GM18870 (cell line): ENCODE measurements around the gene PIGQ.

Experiments used
- ATAC-seq: cut with Tn5 transposase; IDR thresholded peaks from one replicate; pipeline ENCODE4 v1.9.1; 2021; ENCODE audit warnings: moderate library complexity; ENCODE audit not compliant: unreplicated experiment

Gene PIGQ

DNA sequence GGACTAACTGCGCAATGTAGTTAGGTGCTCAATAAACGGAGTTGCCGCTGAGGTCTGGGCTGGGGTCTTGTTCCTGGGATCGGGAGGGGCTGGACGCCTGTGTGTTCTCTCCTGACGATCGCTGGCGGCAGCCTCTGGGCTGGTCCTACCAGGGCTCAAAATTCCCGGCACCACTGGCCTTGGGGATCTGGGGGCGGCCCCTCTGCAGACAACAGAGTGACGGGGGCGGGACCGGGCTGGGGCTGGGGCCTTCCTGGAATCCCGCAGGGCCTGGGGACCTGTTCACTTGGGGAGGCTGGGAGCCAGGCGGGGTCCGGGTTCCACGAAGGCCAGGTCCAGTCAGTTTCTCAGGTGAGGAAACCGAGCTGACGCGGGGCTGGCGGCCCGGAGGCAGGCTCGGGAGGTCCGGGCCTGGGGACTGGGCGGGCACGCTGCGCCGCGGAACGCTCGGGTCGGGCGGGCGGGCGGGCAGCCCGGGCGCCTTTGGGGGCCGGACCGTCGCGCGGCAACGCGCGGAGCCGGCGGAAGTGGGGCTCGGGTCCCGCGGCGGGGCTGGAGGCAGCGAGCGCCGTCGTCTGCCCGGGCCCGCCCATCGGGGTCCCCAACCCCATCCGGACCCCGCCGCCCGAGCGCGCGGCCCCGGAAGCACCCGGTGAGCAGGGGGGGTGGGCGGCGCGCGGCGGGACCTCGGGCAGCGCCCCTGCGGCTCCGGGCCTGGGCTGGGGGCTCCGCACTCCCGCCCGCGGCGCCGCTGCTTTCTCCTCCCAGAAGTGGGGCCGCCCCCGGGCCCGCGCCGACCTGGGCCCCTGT is at the start of gene PIGQ:
Gene PIGQ, plus strand, starts transcription at position 524 of the 810 bp plus-strand sequence. CDS start 4,107 bp downstream, outside the sequence.
- no peak for ATAC-seq

DNA sequence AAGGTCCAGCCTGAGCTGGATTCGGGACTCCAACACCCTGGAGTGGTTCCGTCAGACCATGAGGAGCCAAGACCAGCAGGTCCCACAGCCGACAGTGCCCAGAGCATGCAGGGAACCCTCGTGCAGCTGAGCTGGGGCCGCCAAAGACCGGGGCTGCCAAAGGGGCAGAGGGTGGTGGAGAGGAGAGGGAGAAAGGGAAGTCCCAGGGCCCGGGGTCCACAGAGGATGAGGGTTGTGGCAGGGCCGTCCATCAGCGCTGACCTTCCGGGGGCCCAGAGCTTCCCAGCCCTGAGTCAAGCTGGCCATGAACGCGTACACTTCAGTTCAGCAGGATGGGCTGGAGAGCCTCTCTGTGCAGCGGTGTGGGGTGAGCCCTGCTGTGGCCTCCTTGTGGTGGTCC is 48.9 kb upstream of the PIGQ start:
- no peak for ATAC-seq

- no peak for ATAC-seq
Observed at GRCh38 chr16:521381-522210, 48.2 kb upstream of the PIGQ start.

DNA sequence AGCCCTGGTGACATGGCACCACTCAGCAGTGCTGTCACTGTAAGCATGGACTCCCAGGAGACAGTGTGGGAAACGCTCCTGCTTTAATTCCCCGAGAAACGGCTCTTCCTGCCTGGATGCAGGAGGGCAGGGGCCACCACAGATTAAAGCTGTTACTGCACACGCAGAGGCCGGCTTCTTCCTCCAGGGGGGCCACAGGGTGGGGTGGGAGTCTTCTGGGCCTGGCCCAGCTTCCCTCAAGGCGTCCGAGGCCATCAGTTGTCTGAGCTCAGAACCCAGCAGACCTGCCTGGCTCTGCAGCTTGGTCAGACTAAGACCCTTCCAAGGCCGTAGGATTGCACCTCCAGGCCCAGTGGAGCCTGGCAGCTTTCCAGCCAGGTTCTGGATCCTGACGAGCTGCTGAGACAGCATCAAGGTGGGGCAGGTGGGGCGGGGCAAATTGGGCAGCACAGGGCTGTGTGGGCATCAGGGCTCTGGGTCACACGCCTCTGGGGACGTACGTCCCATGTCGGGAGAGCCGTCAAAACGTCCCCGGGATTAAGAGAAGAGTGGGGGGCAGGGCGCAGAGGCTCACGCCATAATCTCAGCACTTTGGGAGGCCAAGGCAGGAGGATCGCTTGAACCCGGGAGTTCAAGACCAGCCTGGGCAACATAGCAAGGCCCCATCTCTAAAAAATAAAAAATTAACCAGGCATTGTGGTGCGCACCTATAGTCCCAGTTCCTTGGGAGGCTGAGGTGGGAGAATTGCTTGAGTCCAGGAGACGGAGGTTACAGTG is 47.3 kb upstream of the PIGQ start:
- no peak for ATAC-seq

DNA sequence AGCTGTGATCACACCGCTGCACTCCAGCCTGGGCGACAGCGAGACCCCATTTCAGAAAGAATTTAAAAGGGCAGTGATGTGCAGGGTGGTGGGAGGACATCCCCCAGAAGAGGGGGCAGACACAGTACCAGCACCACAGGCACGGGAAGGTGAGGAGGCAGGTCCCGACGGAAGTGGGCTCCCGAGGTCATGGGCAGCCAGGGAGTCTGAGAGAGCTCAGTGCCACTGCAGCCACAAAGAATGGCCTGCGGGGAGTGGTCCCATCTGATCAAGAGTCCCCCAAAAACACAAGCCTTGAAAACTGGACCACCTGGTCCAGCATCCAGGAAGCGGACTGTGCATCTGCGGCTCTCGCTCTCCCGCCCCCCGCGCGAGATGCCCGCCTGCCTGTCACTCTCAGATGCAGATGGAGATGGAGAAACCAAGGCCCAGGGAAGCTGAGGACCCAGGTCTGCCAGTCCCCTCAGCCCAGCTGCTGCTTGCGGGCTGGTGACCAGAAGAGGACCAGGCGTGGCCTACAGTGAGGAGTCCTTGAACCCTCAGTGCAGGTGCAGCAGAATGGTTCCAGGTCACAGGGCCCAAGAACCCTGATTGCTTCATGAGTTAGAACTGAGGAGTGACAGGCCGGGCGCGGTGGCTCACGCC is 46.5 kb upstream of the PIGQ start:
- ATAC-seq, result no peak

GRCh38 chr16:524274-525040 is 45.3 kb upstream of the PIGQ start:
- ATAC-seq, result no peak

- no peak for ATAC-seq
Observed at GRCh38 chr16:525123-525519, 44.6 kb upstream of the PIGQ start.

DNA sequence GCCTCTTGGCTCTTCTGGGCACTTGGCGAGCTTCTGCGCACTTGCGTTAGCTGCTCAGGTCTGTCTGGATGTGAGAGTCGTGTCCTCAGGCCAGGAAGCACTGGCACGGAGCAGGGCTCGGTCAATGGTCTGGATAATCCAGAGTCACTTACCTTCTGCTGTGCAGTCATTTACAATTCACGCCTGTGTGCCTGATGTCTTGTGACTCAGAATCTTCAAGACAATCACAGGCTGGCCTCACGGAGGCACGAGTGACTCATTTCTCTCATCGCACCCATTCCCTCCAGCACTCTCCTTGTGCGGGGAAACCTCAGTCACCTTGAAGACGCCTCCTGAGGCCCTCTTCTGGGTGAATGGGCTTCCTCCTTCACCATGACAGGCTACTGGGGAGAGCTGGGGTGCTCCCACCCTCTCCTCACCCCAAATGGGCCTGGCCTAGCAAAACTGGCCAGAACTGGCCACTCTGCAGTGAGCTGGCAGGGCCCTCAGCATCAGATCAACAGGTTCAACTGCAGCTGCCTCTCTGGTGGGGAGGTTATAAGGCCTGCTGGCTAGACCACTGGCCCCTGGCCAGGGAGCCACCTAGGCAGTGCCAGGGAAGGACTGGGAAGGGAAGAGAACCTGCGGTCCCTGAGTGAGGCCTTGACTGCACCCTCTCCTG is 44.1 kb upstream of the PIGQ start:
- ATAC-seq, result no peak

- ATAC-seq, result no peak
Observed at GRCh38 chr16:526181-527014, 43.4 kb upstream of the PIGQ start.

DNA sequence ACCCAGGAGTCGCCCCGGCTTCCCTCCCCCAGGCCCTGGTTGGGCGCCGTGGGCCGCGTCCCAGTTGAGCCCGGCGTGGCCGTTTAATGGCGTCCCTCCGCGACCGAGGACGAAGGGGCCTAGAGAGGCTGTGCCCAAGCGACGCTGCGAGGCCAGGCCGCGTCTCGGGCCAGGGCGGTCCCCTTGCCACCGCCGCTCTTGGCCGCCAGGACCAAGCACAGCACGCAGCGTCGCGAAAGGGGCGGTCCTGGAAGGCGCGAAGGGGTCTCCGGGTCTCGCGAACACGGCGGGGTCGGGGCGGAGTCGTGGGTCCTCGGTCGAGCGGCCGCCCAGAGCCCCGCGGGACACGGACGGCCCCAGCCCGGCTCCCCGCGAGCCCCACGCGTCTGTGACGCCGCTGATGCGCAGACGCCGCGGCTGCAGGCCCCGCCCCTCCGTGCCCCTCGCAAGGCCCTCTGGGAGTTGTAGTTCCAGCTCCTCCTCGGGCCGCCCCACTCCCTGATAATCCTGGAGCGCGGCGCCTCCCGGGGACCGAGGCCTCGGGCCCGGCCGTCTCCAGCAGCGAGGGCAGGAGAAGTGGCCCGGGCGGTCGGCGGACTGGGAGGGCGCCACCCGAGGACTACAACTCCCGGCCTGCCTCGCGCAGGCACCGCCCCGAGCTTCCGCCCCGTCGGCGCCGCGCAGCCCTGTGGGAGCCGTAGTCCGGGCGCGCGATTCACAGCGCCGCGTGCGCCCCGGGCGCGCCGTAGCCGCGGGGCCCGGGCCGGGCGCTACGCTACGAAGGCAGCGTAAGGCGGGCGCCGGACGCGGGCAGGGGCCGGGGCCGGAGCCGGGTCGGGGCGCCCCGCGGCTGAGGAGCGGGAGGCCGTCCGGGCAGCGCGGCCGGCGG is 42.5 kb upstream of the PIGQ start, which contains the start of gene CAPN15:
Gene CAPN15, plus strand, starts transcription at position 698 of the 889 bp plus-strand sequence. CDS start 19,127 bp downstream, outside the sequence.
- ATAC-seq, result peak; percentile 64

GRCh38 chr16:528111-529011 is 41.4 kb upstream of the PIGQ start:
- ATAC-seq, result no peak

DNA sequence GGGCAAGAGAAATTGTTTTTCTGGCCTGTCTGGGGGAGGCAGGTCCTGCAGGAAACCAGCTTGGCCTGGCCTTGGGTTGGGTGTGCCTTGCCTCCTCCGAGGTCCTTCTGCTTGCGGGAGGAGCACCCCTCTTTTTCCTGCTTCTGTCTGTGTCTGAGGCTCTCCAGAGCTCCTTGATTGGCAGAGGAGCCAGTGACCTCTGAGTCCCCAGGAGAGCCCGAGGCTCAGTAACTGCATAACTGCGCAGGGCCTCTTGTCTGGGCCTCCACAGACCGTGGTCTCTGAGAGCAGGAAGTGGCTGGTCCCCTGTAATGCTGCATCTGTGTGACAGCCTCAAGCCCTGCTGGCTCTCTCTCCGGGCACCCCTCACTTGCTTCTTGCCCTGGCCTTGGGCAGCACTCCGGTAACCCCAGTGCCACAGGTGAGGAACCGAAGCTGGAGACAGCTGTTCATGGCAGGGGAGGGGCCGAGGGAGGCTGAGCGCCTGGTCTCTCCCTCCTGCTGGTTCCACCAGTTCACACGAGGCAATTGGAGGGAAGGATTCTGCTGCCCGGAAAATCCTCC is 40.7 kb upstream of the PIGQ start:
- no peak for ATAC-seq

- no peak for ATAC-seq
Observed at GRCh38 chr16:530111-530817, 39.5 kb upstream of the PIGQ start.

GRCh38 chr16:531494-532125 is 38.2 kb upstream of the PIGQ start:
- ATAC-seq, result no peak
